CMK (cell line): Measurements from ENCODE around the gene SNED1.

ENCODE experiments used
- DNase-seq: peaks from one replicate; pipeline ENCODE4 v3.0.0-alpha.2; 2010; ENCODE audit warnings: low read depth

The SNED1 gene

GRCh38 chr2:241130316-241130715 is 131.9 kb downstream of the SNED1 start:
- no peak for DNase-seq

GRCh38 chr2:241131531-241131930 is 133.1 kb downstream of the SNED1 start:
- DNase-seq = no peak

GRCh38 chr2:241132538-241133435 is 134.4 kb downstream of the SNED1 start:
- no peak for DNase-seq

GRCh38 chr2:241133436-241133820 is 135.0 kb downstream of the SNED1 start:
- DNase-seq = no peak

GRCh38 chr2:241134711-241135110 is 136.3 kb downstream of the SNED1 start:
- DNase-seq = no peak

GRCh38 chr2:241135737-241136136 is 137.3 kb downstream of the SNED1 start:
- DNase-seq = no peak

- DNase-seq = no peak
These were observed 137.8 kb downstream of the SNED1 start for GRCh38 chr2:241136191-241136590.

GRCh38 chr2:241136661-241137260 is 138.3 kb downstream of the SNED1 start:
- no peak for DNase-seq

GRCh38 chr2:241137276-241138190 is 139.1 kb downstream of the SNED1 start:
- DNase-seq = no peak

GRCh38 chr2:241138471-241138870 is 140.1 kb downstream of the SNED1 start:
- DNase-seq = no peak

GRCh38 chr2:241139531-241140444 is 141.4 kb downstream of the SNED1 start:
- DNase-seq = no peak

GRCh38 chr2:241140445-241140840 is 142.0 kb downstream of the SNED1 start:
- DNase-seq = no peak

GRCh38 chr2:241141214-241141770 is 142.9 kb downstream of the SNED1 start:
- DNase-seq = no peak

- DNase-seq = no peak
These were observed 143.6 kb downstream of the SNED1 start for GRCh38 chr2:241142063-241142462.

- no peak for DNase-seq
These were observed 144.2 kb downstream of the SNED1 start for GRCh38 chr2:241142593-241142992.
